ENCODE results near the gene EHHADH.
"Not testable (repeated sequence)": the region's sequence is repeated elsewhere in the genome, so short reads cannot be mapped to it uniquely, and the experiment has no call there.

The EHHADH gene

GRCh38 chr3:185250653-185251052 lies 3.2 kb downstream of the EHHADH start:
- no peak for DNase-seq

GRCh38 chr3:185250247-185250646 lies 3.6 kb downstream of the EHHADH start:
- no peak for DNase-seq

- no peak for DNase-seq
Measured at GRCh38 chr3:185242642-185243041, 11.2 kb downstream of the EHHADH start.

GRCh38 chr3:185236969-185237368 lies 16.9 kb downstream of the EHHADH start:
- no peak for DNase-seq

- DNase-seq: no peak
Measured at GRCh38 chr3:185233328-185233727, 20.5 kb downstream of the EHHADH start.

- not testable (repeated sequence) for DNase-seq
Measured at GRCh38 chr3:185226526-185226925, 27.3 kb downstream of the EHHADH start.

GRCh38 chr3:185225523-185225922 lies 28.3 kb downstream of the EHHADH start:
- no peak for DNase-seq

- DNase-seq: no peak
Measured at GRCh38 chr3:185225080-185225479, 28.8 kb downstream of the EHHADH start.

GRCh38 chr3:185221203-185221602 lies 32.6 kb downstream of the EHHADH start:
- no peak for DNase-seq

- no peak for DNase-seq
Measured at GRCh38 chr3:185216607-185216958, 37.3 kb downstream of the EHHADH start.

GRCh38 chr3:185215873-185216606 lies 37.8 kb downstream of the EHHADH start:
- no peak for DNase-seq

GRCh38 chr3:185212559-185212958 lies 41.3 kb downstream of the EHHADH start:
- DNase-seq: no peak

GRCh38 chr3:185212086-185212485 lies 41.8 kb downstream of the EHHADH start:
- DNase-seq: no peak

GRCh38 chr3:185210621-185211142 lies 43.2 kb downstream of the EHHADH start:
- no peak for DNase-seq

GRCh38 chr3:185208823-185209222 lies 45.0 kb downstream of the EHHADH start:
- DNase-seq: no peak

GRCh38 chr3:185207931-185208746 lies 45.7 kb downstream of the EHHADH start:
- no peak for DNase-seq

- DNase-seq: no peak
Measured at GRCh38 chr3:185207481-185207880, 46.4 kb downstream of the EHHADH start.

GRCh38 chr3:185205865-185206264 lies 48.0 kb downstream of the EHHADH start:
- DNase-seq: no peak

GRCh38 chr3:185204894-185205293 lies 49.0 kb downstream of the EHHADH start:
- DNase-seq: no peak

- no peak for DNase-seq
Measured at GRCh38 chr3:185200639-185201038, 53.2 kb downstream of the EHHADH start.

- no peak for DNase-seq
Measured at GRCh38 chr3:185199671-185200070, 54.2 kb downstream of the EHHADH start.

- DNase-seq: no peak
Measured at GRCh38 chr3:185199206-185199605, 54.6 kb downstream of the EHHADH start.

GRCh38 chr3:185197068-185197467 lies 56.8 kb downstream of the EHHADH start:
- no peak for DNase-seq

GRCh38 chr3:185195652-185196051 lies 58.2 kb downstream of the EHHADH start:
- DNase-seq: no peak

All from CD4-positive, alpha-beta T cell treated with Interleukin-17A for 4 hours (primary cell).